NCI-H2227 treated with DMSO at 0.1 percent for 48 hours (cell line): ENCODE measurements around the gene AIG1.
"Not testable (repeated sequence)": the region's sequence is repeated elsewhere in the genome, so short reads cannot be mapped to it uniquely, and the experiment has no call there.

ENCODE experiments used
- DNase-seq: peaks from one replicate; lab custom pipeline; 2025; lab: John Stamatoyannopoulos, UW

The AIG1 gene

GRCh38 chr6:143058987-143059386 is 1.7 kb upstream of the AIG1 start:
- peak; percentile 21 for DNase-seq

GRCh38 chr6:143059663-143060353 is 881 bp upstream of the AIG1 start:
- DNase-seq: no peak

GRCh38 chr6:143060354-143060805 is 309 bp upstream of the AIG1 start:
- DNase-seq: peak; percentile 65

- DNase-seq: no peak
Measured at GRCh38 chr6:143061597-143062385, 1.1 kb downstream of the AIG1 start.

- no peak for DNase-seq
Measured at GRCh38 chr6:143062551-143062950, 1.9 kb downstream of the AIG1 start.

- no peak for DNase-seq
Measured at GRCh38 chr6:143063631-143064030, 2.9 kb downstream of the AIG1 start.

- DNase-seq: no peak
Measured at GRCh38 chr6:143064271-143064670, 3.6 kb downstream of the AIG1 start.

- no peak for DNase-seq
Measured at GRCh38 chr6:143064951-143065683, 4.4 kb downstream of the AIG1 start.

- no peak for DNase-seq
Measured at GRCh38 chr6:143068001-143068400, 7.3 kb downstream of the AIG1 start.

GRCh38 chr6:143074101-143074500 is 13.4 kb downstream of the AIG1 start:
- DNase-seq: no peak

- no peak for DNase-seq
Measured at GRCh38 chr6:143074670-143075318, 14.1 kb downstream of the AIG1 start.

- no peak for DNase-seq
Measured at GRCh38 chr6:143078468-143079324, 18.0 kb downstream of the AIG1 start.

- no peak for DNase-seq
Measured at GRCh38 chr6:143079325-143079640, 18.6 kb downstream of the AIG1 start.

- not testable (repeated sequence) for DNase-seq
Measured at GRCh38 chr6:143082274-143082673, 21.6 kb downstream of the AIG1 start.

- DNase-seq: not testable (repeated sequence)
Measured at GRCh38 chr6:143084019-143084418, 23.3 kb downstream of the AIG1 start.

GRCh38 chr6:143087335-143087734 is 26.6 kb downstream of the AIG1 start:
- DNase-seq: not testable (repeated sequence)

- DNase-seq: no peak
Measured at GRCh38 chr6:143087856-143088255, 27.2 kb downstream of the AIG1 start.

- no peak for DNase-seq
Measured at GRCh38 chr6:143090314-143091044, 29.8 kb downstream of the AIG1 start.

GRCh38 chr6:143092768-143093167 is 32.1 kb downstream of the AIG1 start:
- no peak for DNase-seq

- DNase-seq: no peak
Measured at GRCh38 chr6:143093290-143093689, 32.6 kb downstream of the AIG1 start.

GRCh38 chr6:143096403-143096802 is 35.7 kb downstream of the AIG1 start:
- DNase-seq: no peak
